Endothelial cell (in vitro differentiated cells): ENCODE results near the gene GTF2F2. TPM values are rescaled to one million over a fixed set of nuclear protein-coding genes. Genes with fewer than 3 reads are reported as not detected.
A peak's percentile ranks its signal among the peaks of the same experiment; 100 is the strongest.

ENCODE experiments used
- DNase-seq: peaks from one replicate; pipeline ENCODE4 v3.0.0; 2021; ENCODE audit warnings: low spot score
- H3K27ac Mint-ChIP-seq: one replicate; pipeline ENCODE4 v1.8.0; 2021; ENCODE audit warnings: mixed read lengths, inconsistent platforms; ENCODE audit not compliant: unreplicated experiment
- H3K27me3 Mint-ChIP-seq: one replicate; pipeline ENCODE4 v1.8.0; 2021; ENCODE audit warnings: mild to moderate bottlenecking, moderate library complexity, mixed read lengths, inconsistent platforms; ENCODE audit not compliant: unreplicated experiment
- H3K36me3 Mint-ChIP-seq: one replicate; pipeline ENCODE4 v1.8.0; 2021; ENCODE audit warnings: mild to moderate bottlenecking, low read depth, mixed read lengths, inconsistent platforms; ENCODE audit not compliant: unreplicated experiment
- H3K4me1 Mint-ChIP-seq: one replicate; pipeline ENCODE4 v1.8.0; 2021; ENCODE audit warnings: mild to moderate bottlenecking, mixed read lengths, inconsistent platforms; ENCODE audit not compliant: unreplicated experiment
- H3K4me3 Mint-ChIP-seq: one replicate; pipeline ENCODE4 v1.8.0; 2021; ENCODE audit warnings: mild to moderate bottlenecking, mixed read lengths, inconsistent platforms; ENCODE audit not compliant: unreplicated experiment
- H3K9me3 Mint-ChIP-seq: one replicate; pipeline ENCODE4 v1.8.0; 2021; ENCODE audit warnings: mixed read lengths, inconsistent platforms; ENCODE audit not compliant: unreplicated experiment
- total RNA-seq: library from RNA; stranded (reverse); fragmentation: NEBNext Ultra II Directional; extraction: Animal tissue kit (Norgen Biotek cat#: 25700); gene quantifications from one replicate; pipeline ENCODE4 v1.2.1, GENCODE V29; 2021; ENCODE audit not compliant: unreplicated experiment
- TF ChIP-seq, protein P1 (sequence below): fragments of 200-600 bp; sonication (generic); IDR thresholded peaks from one replicate; pipeline ENCODE4 v1.5.0; 2021; ENCODE audit warnings: antibody characterized with exemption; ENCODE audit not compliant: unreplicated experiment

Gene GTF2F2
- total RNA-seq, 1 donor from 2014 or later, result 13.6 TPM

DNA sequence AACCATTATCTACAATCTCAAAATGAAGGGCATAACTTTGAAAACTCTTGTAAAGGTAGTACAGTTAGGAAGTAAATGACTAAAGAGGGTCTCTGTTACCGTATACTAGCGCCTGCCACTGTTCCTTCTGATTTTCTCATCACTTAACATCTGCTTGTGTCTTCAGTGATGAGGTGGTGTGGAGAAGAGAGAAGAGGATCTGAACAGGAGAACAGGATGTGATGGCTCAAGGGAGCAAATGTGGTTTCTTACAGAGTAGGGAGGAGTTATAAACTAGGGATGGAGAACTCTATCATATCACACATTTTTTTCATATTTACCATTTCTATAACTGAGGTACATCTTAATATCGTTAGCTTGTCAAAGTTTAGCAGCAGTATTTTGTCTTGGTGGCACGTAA, 79.4 kb downstream of the GTF2F2 start:
- Mint-ChIP-seq H3K4me3 (no peak overlapping the region), H3K27me3 (peaks cover 2% of the 10 kb centered on the region), H3K27ac (no peak overlapping the region), H3K36me3 (peaks cover 2% of the 10 kb centered on the region), H3K9me3 (no peaks in the 10 kb centered on the region), H3K4me1 (peaks cover 26% of the 10 kb centered on the region)
- TF ChIP-seq, protein P1, sequence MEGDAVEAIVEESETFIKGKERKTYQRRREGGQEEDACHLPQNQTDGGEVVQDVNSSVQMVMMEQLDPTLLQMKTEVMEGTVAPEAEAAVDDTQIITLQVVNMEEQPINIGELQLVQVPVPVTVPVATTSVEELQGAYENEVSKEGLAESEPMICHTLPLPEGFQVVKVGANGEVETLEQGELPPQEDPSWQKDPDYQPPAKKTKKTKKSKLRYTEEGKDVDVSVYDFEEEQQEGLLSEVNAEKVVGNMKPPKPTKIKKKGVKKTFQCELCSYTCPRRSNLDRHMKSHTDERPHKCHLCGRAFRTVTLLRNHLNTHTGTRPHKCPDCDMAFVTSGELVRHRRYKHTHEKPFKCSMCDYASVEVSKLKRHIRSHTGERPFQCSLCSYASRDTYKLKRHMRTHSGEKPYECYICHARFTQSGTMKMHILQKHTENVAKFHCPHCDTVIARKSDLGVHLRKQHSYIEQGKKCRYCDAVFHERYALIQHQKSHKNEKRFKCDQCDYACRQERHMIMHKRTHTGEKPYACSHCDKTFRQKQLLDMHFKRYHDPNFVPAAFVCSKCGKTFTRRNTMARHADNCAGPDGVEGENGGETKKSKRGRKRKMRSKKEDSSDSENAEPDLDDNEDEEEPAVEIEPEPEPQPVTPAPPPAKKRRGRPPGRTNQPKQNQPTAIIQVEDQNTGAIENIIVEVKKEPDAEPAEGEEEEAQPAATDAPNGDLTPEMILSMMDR, result no peak
- DNase-seq, result no peak

DNA sequence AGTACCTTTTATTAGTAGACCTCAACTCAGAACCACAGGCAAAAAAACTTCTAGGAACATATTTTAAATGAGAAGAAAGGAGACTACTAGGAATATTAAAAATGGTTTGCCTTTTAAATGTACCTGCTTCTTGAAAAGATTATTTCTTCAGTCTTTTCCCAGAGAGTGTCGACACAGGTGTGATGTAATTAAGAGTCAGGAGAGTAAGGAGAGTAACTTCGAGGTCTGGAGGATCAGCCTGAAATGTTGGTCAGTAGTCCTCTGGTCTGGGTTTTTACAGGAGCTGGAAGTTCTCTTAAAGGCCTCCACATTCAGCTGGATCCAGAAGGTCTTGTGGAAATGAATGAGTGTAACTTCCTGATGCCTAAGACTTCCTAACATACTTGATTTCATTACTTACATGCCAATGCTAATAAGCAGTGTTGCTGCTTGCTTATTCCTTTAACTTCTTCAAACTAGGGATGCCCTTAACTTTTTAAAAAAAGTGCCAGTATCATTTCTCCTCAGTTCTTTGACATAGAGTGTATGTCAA, 80.5 kb downstream of the GTF2F2 start, which contains the start of gene KCTD4:
Gene KCTD4 (minus strand): TSS at position 345 of the 532 bp plus-strand sequence. CDS start 6,478 bp downstream, outside the sequence.
- H3K36me3 Mint-ChIP-seq, result peaks cover 2% of the 10 kb centered on the region
- no peaks in the 10 kb centered on the region for H3K9me3 Mint-ChIP-seq
- H3K4me3 Mint-ChIP-seq, result peak within 1 kb of the TSS; percentile 60
- no peak for DNase-seq
- TF ChIP-seq, protein P1, result no peak
- no peak within 1 kb of the TSS for H3K27ac Mint-ChIP-seq
- peaks cover 2% of the 10 kb centered on the region for H3K27me3 Mint-ChIP-seq
- peaks cover 25% of the 10 kb centered on the region for H3K4me1 Mint-ChIP-seq

DNA sequence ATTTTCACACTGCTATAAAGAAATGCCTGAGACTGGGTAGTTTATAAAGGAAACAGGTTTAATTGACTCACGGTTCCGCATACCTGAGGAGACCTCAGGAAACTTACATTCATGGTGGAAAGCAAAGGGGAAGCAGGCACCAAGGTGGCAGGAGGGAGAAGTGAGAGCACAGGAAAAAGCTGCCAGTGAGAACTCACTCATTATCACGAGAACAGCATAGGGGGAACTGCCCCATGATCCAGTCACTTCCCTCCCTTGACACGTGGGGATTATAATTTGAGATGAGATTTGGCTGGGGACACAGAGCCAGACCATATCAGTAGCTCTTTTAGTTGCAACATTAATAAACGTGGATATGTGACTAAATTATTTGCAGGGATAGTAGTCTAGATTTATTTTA, 84.8 kb downstream of the GTF2F2 start:
- H3K9me3 Mint-ChIP-seq, result no peaks in the 10 kb centered on the region
- TF ChIP-seq, protein P1, result no peak
- no peak overlapping the region for H3K27ac Mint-ChIP-seq
- peaks cover 17% of the 10 kb centered on the region for H3K4me1 Mint-ChIP-seq
- H3K27me3 Mint-ChIP-seq, result peaks cover 2% of the 10 kb centered on the region
- peaks cover 2% of the 10 kb centered on the region for H3K36me3 Mint-ChIP-seq
- DNase-seq, result no peak
- no peak overlapping the region for H3K4me3 Mint-ChIP-seq

DNA sequence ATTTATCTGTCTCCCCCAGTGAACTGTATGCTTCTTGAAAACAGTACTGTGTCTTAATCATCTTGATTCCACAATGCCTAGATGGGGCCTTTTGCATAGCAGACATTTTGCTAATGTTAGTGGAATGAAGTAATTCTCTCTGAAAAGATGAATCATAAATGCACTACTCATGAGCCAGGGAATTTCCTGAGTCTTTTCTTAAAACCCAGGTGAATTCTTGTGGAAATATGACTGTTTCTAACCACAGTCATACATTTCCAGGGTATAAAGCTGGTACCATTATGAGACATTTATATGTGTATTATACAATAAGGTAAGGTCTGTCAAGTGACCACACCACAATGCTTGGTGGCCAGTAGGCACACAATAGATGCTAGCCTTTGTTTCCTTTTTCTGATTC, 86.0 kb downstream of the GTF2F2 start:
- DNase-seq, result no peak
- H3K27ac Mint-ChIP-seq, result no peak overlapping the region

DNA sequence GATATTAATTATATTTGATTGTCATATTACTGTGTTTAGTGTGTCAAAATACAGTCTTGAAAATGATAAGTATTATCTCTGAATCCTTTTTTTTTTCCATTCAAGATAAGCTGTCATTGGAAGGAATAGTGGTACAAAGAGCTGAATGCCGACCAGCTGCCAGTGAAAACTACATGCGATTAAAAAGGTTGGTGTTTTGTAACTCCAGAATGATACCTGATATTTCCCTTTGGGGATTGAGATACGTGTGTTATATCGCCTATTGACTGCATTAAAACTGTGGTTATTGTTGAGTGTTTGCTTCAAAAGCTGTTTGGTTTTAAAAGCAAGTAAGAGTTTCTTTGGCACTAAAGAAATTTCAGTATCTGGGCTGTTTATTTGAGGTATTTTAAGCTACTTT, 87.0 kb downstream of the GTF2F2 start:
- Mint-ChIP-seq H3K27me3 (no peaks in the 10 kb centered on the region), H3K27ac (no peak overlapping the region), H3K36me3 (peaks cover 1% of the 10 kb centered on the region), H3K9me3 (no peaks in the 10 kb centered on the region), H3K4me3 (no peak overlapping the region), H3K4me1 (peaks cover 8% of the 10 kb centered on the region)
- TF ChIP-seq, protein P1, result no peak
- DNase-seq, result no peak

More for the DNA sequence above, 86.0 kb downstream of the GTF2F2 start:
- Mint-ChIP-seq H3K9me3 (no peaks in the 10 kb centered on the region), H3K27me3 (peaks cover 2% of the 10 kb centered on the region), H3K4me3 (no peak overlapping the region), H3K36me3 (peaks cover 2% of the 10 kb centered on the region), H3K4me1 (peaks cover 8% of the 10 kb centered on the region)
- TF ChIP-seq, protein P1, result no peak
